T-cell (primary cell): Measurements from ENCODE around the gene CCDC32. TPM values are rescaled to one million over a fixed set of nuclear protein-coding genes. Genes with fewer than 3 reads are reported as not detected.
A peak's percentile ranks its signal among the peaks of the same experiment; 100 is the strongest.

Source experiments
- ATAC-seq, 4 experiments: fragments of 200-7000 bp in 3 of 4; fragments of 150-1000 bp in 1 of 4; cut with Tn5 transposase; replicated peaks in 1 of 4; 1 replicate in 3 of 4; 2 replicates in 1 of 4; pipeline ENCODE4 v1.10.0; 2021; ENCODE audit warnings: moderate library complexity in 3 of 4, mild to moderate bottlenecking in 2 of 4, moderate number of reproducible peaks in 1 of 4
- CTCF ChIA-PET, 2 donors: fragments of 300-600 bp; sonication (Branson Sonifier 250); formaldehyde crosslinking; loops; one replicate each; lab custom pipeline; 2022; ENCODE audit warnings: antibody characterized with exemption in 2 of 2; lab: Charles Lee
- POLR2A ChIA-PET, 2 donors: fragments of 300-600 bp; sonication (Branson Sonifier 250); formaldehyde crosslinking; loops; one replicate each; lab custom pipeline; 2022; ENCODE audit warnings: antibody characterized with exemption in 2 of 2; lab: Charles Lee
- DNase-seq, 35 experiments: peaks; one replicate each; pipeline versions ENCODE4 v3.0.0 to v3.0.0-alpha.2; 2013 to 2023
- H3K27ac ChIP-seq: one replicate; pipeline ENCODE4 v1.5.1; 2013; ENCODE audit warnings: low read length
- H3K27me3 ChIP-seq, 2 experiments: replicated peaks in 1 of 2; 1 replicate in 1 of 2; 2 replicates in 1 of 2; pipeline versions ENCODE4 v1.6.1 to v1.7.0; 2013; ENCODE audit warnings: low read length in 1 of 2, mixed read lengths in 1 of 2; ENCODE audit not compliant: control insufficient read depth in 2 of 2, insufficient read depth in 2 of 2; ENCODE audit errors: extremely low read depth in 1 of 2
- H3K36me3 ChIP-seq, 2 donors: 1 replicate in 1 of 2; 2 replicates in 1 of 2; pipeline versions ENCODE4 v1.6.1 to v1.7.0; 2013; ENCODE audit warnings: low read length in 1 of 2; ENCODE audit not compliant: control insufficient read depth in 2 of 2, insufficient read depth in 1 of 2; ENCODE audit errors: extremely low read depth in 1 of 2
- H3K4me1 ChIP-seq, 2 experiments: 1 replicate in 1 of 2; 2 replicates in 1 of 2; pipeline versions ENCODE4 v1.6.1 to v1.7.0; 2013; ENCODE audit warnings: low read length in 2 of 2, mixed read lengths in 1 of 2; ENCODE audit not compliant: insufficient read depth in 2 of 2, control insufficient read depth in 1 of 2; ENCODE audit errors: extremely low read depth in 1 of 2
- H3K4me3 ChIP-seq, 2 donors: 1 replicate in 1 of 2; 2 replicates in 1 of 2; pipeline versions ENCODE4 v1.5.1 to v1.7.0; 2013; ENCODE audit warnings: mild to moderate bottlenecking in 2 of 2, low read length in 1 of 2, moderate library complexity in 1 of 2; ENCODE audit not compliant: control insufficient read depth in 1 of 2; ENCODE audit errors: extremely low read depth in 1 of 2
- H3K9me3 ChIP-seq: 2 replicates; pipeline ENCODE4 v1.7.0; 2013
- H3K27ac Mint-ChIP-seq, 2 donors: one replicate each; pipeline ENCODE4 v1.8.0; 2020 to 2021; ENCODE audit warnings: mild to moderate bottlenecking in 2 of 2, mixed read lengths in 2 of 2
- H3K27me3 Mint-ChIP-seq, 2 donors: one replicate each; pipeline ENCODE4 v1.8.0; 2021 to 2022; ENCODE audit warnings: mixed read lengths in 2 of 2
- H3K36me3 Mint-ChIP-seq: one replicate; pipeline ENCODE4 v1.8.0; 2021; ENCODE audit warnings: mixed read lengths
- H3K4me1 Mint-ChIP-seq, 3 donors: one replicate each; pipeline ENCODE4 v1.8.0; 2020 to 2022; ENCODE audit warnings: mixed read lengths in 3 of 3, mild to moderate bottlenecking in 1 of 3
- H3K4me3 Mint-ChIP-seq, 3 donors: one replicate each; pipeline ENCODE4 v1.8.0; 2020 to 2022; ENCODE audit warnings: mild to moderate bottlenecking in 3 of 3, mixed read lengths in 3 of 3, moderate library complexity in 3 of 3
- H3K9me3 Mint-ChIP-seq, 3 donors: one replicate each; pipeline ENCODE4 v1.8.0; 2020 to 2022; ENCODE audit warnings: mixed read lengths in 3 of 3
- WGBS: methylation state at CpG from one replicate; pipeline ENCODE4 v1.1.5; 2013; ENCODE audit warnings: missing lambda C conversion rate; ENCODE audit not compliant: insufficient coverage; 5-methylcytosine and 5-hydroxymethylcytosine counted together
- total RNA-seq, 35 experiments: library from RNA in 6 of 35; stranded (reverse) in 6 of 35; fragments of 120-200 nt in 1 of 35; gene quantifications; one replicate each; pipeline versions ENCODE4 v1.2.1 to v1.2.4 and lab custom pipeline; 2013 to 2026

CCDC32 gene
- total RNA-seq, 5 donors from 2014 or later (not counting 1 experiment from before 2014, with no cell fraction given), result 19.9 to 31.5 (median 27.2) TPM

- 93% methylated on average over 5 of the region's 6 CpGs for WGBS
- no peak overlapping the region for H3K27ac ChIP-seq
- Mint-ChIP-seq H3K4me3 (no peak overlapping the region), H3K9me3 (no peaks in the 10 kb centered on the region), H3K27ac (peak overlapping the region in 1 of 2 donors; percentile 23), H3K4me1 (peaks cover 0 to 4% (median 0%) of the 10 kb centered on the region in 3 donors), H3K36me3 (peaks cover 27% of the 10 kb centered on the region), H3K27me3 (no peaks in the 10 kb centered on the region)
- ChIA-PET POLR2A (no interaction called here), CTCF (no interaction called here)
- no peaks in the 10 kb centered on the region for H3K4me1 ChIP-seq
- H3K27me3 ChIP-seq, result no peaks in the 10 kb centered on the region
- H3K36me3 ChIP-seq, result peaks cover 6 to 14% of the 10 kb centered on the region in 2 donors
- no peak overlapping the region for H3K4me3 ChIP-seq
- ATAC-seq, result no peak
- DNase-seq, result no peak
- H3K9me3 ChIP-seq, result no peaks in the 10 kb centered on the region
These were observed 25.9 kb downstream of the CCDC32 start for GRCh38 chr15:40538976-40539375.

GRCh38 chr15:40536501-40536900, 28.3 kb downstream of the CCDC32 start:
- no peaks in the 10 kb centered on the region for H3K27me3 Mint-ChIP-seq
- Histone ChIP-seq H3K4me3 (no peak overlapping the region), H3K4me1 (no peaks in the 10 kb centered on the region), H3K27ac (no peak overlapping the region), H3K36me3 (peaks cover 6 to 11% of the 10 kb centered on the region in 2 donors), H3K9me3 (no peaks in the 10 kb centered on the region), H3K27me3 (no peaks in the 10 kb centered on the region)
- ChIA-PET POLR2A (no interaction called here), CTCF (no interaction called here)
- no peak for ATAC-seq
- DNase-seq, result no peak
- no peak overlapping the region for H3K4me3 Mint-ChIP-seq
- H3K36me3 Mint-ChIP-seq, result peaks cover 31% of the 10 kb centered on the region
- WGBS, result 90% methylated on average over 3 of the region's 5 CpGs
- H3K9me3 Mint-ChIP-seq, result no peaks in the 10 kb centered on the region
- no peaks in the 10 kb centered on the region for H3K4me1 Mint-ChIP-seq
- H3K27ac Mint-ChIP-seq, result no peak overlapping the region

GRCh38 chr15:40534371-40534770, 30.5 kb downstream of the CCDC32 start:
- Histone ChIP-seq H3K27ac (no peak overlapping the region), H3K4me1 (no peaks in the 10 kb centered on the region), H3K4me3 (no peak overlapping the region), H3K9me3 (no peaks in the 10 kb centered on the region), H3K27me3 (no peaks in the 10 kb centered on the region), H3K36me3 (peaks cover 1 to 11% of the 10 kb centered on the region in 2 donors)
- no peaks in the 10 kb centered on the region for H3K4me1 Mint-ChIP-seq
- H3K9me3 Mint-ChIP-seq, result no peaks in the 10 kb centered on the region
- DNase-seq (no peak), ATAC-seq (no peak)
- ChIA-PET POLR2A (no interaction called here), CTCF (no interaction called here)
- H3K36me3 Mint-ChIP-seq, result peaks cover 31% of the 10 kb centered on the region
- no peak overlapping the region for H3K27ac Mint-ChIP-seq
- WGBS, result 57% methylated on average over 1 of the region's 5 CpGs
- no peak overlapping the region for H3K4me3 Mint-ChIP-seq
- H3K27me3 Mint-ChIP-seq, result no peaks in the 10 kb centered on the region

- no peaks in the 10 kb centered on the region for H3K9me3 ChIP-seq
- ATAC-seq, result no peak
- Mint-ChIP-seq H3K27me3 (no peaks in the 10 kb centered on the region), H3K36me3 (peaks cover 27% of the 10 kb centered on the region), H3K4me3 (no peak overlapping the region), H3K9me3 (no peaks in the 10 kb centered on the region), H3K4me1 (no peaks in the 10 kb centered on the region), H3K27ac (no peak overlapping the region)
- ChIA-PET POLR2A (interaction anchor here in 1 of 2 donors (0.5 kb wide), 1 partner anchor 10 kb away, joined by 4 read pairs; no protein-coding TSS in a partner anchor), CTCF (no interaction called here)
- DNase-seq, result no peak
- H3K27me3 ChIP-seq, result no peaks in the 10 kb centered on the region
- no peak overlapping the region for H3K4me3 ChIP-seq
- no peak overlapping the region for H3K27ac ChIP-seq
- no peaks in the 10 kb centered on the region for H3K4me1 ChIP-seq
- WGBS, result no CpG with 5 or more reads among the region's 4 CpGs
- H3K36me3 ChIP-seq, result peaks cover 0 to 8% of the 10 kb centered on the region in 2 donors
These were observed 31.0 kb downstream of the CCDC32 start for GRCh38 chr15:40533763-40534364.

- Histone ChIP-seq H3K27ac (no peak overlapping the region), H3K4me1 (no peaks in the 10 kb centered on the region), H3K4me3 (no peak overlapping the region), H3K36me3 (no peaks in the 10 kb centered on the region), H3K27me3 (no peaks in the 10 kb centered on the region), H3K9me3 (no peaks in the 10 kb centered on the region)
- Mint-ChIP-seq H3K4me3 (no peak overlapping the region), H3K27ac (no peak overlapping the region), H3K27me3 (no peaks in the 10 kb centered on the region), H3K36me3 (peaks cover 18% of the 10 kb centered on the region), H3K9me3 (no peaks in the 10 kb centered on the region), H3K4me1 (no peaks in the 10 kb centered on the region)
- no peak for ATAC-seq
- ChIA-PET POLR2A (no interaction called here), CTCF (no interaction called here)
- 96% methylated on average over 4 of the region's 6 CpGs for WGBS
- no peak for DNase-seq
These were observed 36.0 kb downstream of the CCDC32 start for GRCh38 chr15:40528801-40529200.

GRCh38 chr15:40525855-40526254, 39.0 kb downstream of the CCDC32 start:
- H3K27me3 ChIP-seq, result no peaks in the 10 kb centered on the region
- CTCF ChIA-PET, result interaction anchor here in 1 of 2 donors (0.6 kb wide), 1 partner anchor 27 kb away, joined by 3 read pairs; no protein-coding TSS in a partner anchor

More at GRCh38 chr15:40525855-40526254, 39.0 kb downstream of the CCDC32 start:
- no peaks in the 10 kb centered on the region for H3K4me1 Mint-ChIP-seq
- Histone ChIP-seq H3K9me3 (no peaks in the 10 kb centered on the region), H3K4me3 (no peak overlapping the region), H3K4me1 (no peaks in the 10 kb centered on the region), H3K27ac (no peak overlapping the region), H3K36me3 (no peaks in the 10 kb centered on the region)
- H3K9me3 Mint-ChIP-seq, result no peaks in the 10 kb centered on the region
- POLR2A ChIA-PET, result interaction anchor here in 1 of 2 donors (0.6 kb wide), 1 partner anchor 175 kb away, joined by 3 read pairs; no protein-coding TSS in a partner anchor
- no peak overlapping the region for H3K4me3 Mint-ChIP-seq
- H3K36me3 Mint-ChIP-seq, result peaks cover 15% of the 10 kb centered on the region
- no peak for ATAC-seq
- no peaks in the 10 kb centered on the region for H3K27me3 Mint-ChIP-seq
- H3K27ac Mint-ChIP-seq, result no peak overlapping the region
- DNase-seq, result no peak
- WGBS, result 85% methylated on average over 2 of the region's 3 CpGs
